HG03045 (cell line): ENCODE measurements around the gene VTI1B.
A peak's percentile ranks its signal among the peaks of the same experiment; 100 is the strongest.
"Not testable (repeated sequence)": the region's sequence is repeated elsewhere in the genome, so short reads cannot be mapped to it uniquely, and the experiment has no call there.

Experiments used
- ATAC-seq: cut with Tn5 transposase; IDR thresholded peaks from one replicate; pipeline ENCODE4 v1.9.1; 2021; ENCODE audit warnings: mild to moderate bottlenecking, moderate library complexity; ENCODE audit not compliant: unreplicated experiment

The VTI1B gene

GRCh38 chr14:67674480-67675218, at the start of gene VTI1B:
Gene VTI1B, minus strand, starts transcription at chr14:67674632. Its CDS starts 143 bp downstream, at chr14:67674489.
- ATAC-seq = peak; percentile 87

GRCh38 chr14:67722293-67722692, 47.9 kb upstream of the VTI1B start:
- no peak for ATAC-seq

GRCh38 chr14:67721875-67722274, 47.4 kb upstream of the VTI1B start:
- no peak for ATAC-seq

- no peak for ATAC-seq
Measured at GRCh38 chr14:67719866-67720265, 45.4 kb upstream of the VTI1B start.

- not testable (repeated sequence) for ATAC-seq
Measured at GRCh38 chr14:67719385-67719784, 45.0 kb upstream of the VTI1B start.

- ATAC-seq = no peak
Measured at GRCh38 chr14:67718265-67718664, 43.8 kb upstream of the VTI1B start.

- ATAC-seq = no peak
Measured at GRCh38 chr14:67717048-67717447, 42.6 kb upstream of the VTI1B start.

- ATAC-seq = no peak
Measured at GRCh38 chr14:67710209-67710608, 35.8 kb upstream of the VTI1B start.

- not testable (repeated sequence) for ATAC-seq
Measured at GRCh38 chr14:67709796-67710195, 35.4 kb upstream of the VTI1B start.

- ATAC-seq = not testable (repeated sequence)
Measured at GRCh38 chr14:67709346-67709745, 34.9 kb upstream of the VTI1B start.

- ATAC-seq = no peak
Measured at GRCh38 chr14:67705211-67705610, 30.8 kb upstream of the VTI1B start.

GRCh38 chr14:67704484-67705089, 30.2 kb upstream of the VTI1B start:
- no peak for ATAC-seq

- no peak for ATAC-seq
Measured at GRCh38 chr14:67703997-67704396, 29.6 kb upstream of the VTI1B start.

GRCh38 chr14:67701492-67701891, 27.1 kb upstream of the VTI1B start, which contains the start of gene RDH12:
Gene RDH12, plus strand, starts transcription at chr14:67701886. Its CDS starts 20,757 bp downstream, at chr14:67722643.
- ATAC-seq = not testable (repeated sequence)

GRCh38 chr14:67698179-67698578, 23.7 kb upstream of the VTI1B start:
- ATAC-seq = no peak

- no peak for ATAC-seq
Measured at GRCh38 chr14:67697006-67697405, 22.6 kb upstream of the VTI1B start.

- peak; percentile 88 for ATAC-seq
Measured at GRCh38 chr14:67695394-67695949, 21.0 kb upstream of the VTI1B start, which contains the start of gene RDH11. Gene RDH11, minus strand, starts transcription at chr14:67695764. Its CDS starts 61 bp downstream, at chr14:67695703.

GRCh38 chr14:67694791-67695393, 20.5 kb upstream of the VTI1B start:
- ATAC-seq = peak; percentile 83

- ATAC-seq = no peak
Measured at GRCh38 chr14:67690011-67690410, 15.6 kb upstream of the VTI1B start.

- no peak for ATAC-seq
Measured at GRCh38 chr14:67683842-67684241, 9.4 kb upstream of the VTI1B start.

GRCh38 chr14:67680941-67681340, 6.5 kb upstream of the VTI1B start:
- ATAC-seq = no peak
